EH (cell line): ENCODE results near the gene CD209.

ENCODE experiments used
- DNase-seq: peaks from one replicate; pipeline ENCODE4 v3.0.0-alpha.2; 2015; ENCODE audit warnings: low read depth

CD209 gene

GRCh38 chr19:7738023-7738422 is 9.3 kb downstream of the CD209 start:
- DNase-seq: no peak

GRCh38 chr19:7737215-7737614 is 10.1 kb downstream of the CD209 start:
- DNase-seq: no peak

- DNase-seq: no peak
Observed at GRCh38 chr19:7736148-7736547, 11.2 kb downstream of the CD209 start.

- DNase-seq: no peak
Observed at GRCh38 chr19:7734220-7735203, 12.8 kb downstream of the CD209 start.

GRCh38 chr19:7733376-7733775 is 14.0 kb downstream of the CD209 start:
- no peak for DNase-seq

GRCh38 chr19:7732045-7732444 is 15.3 kb downstream of the CD209 start, which contains the start of gene CLEC4G:
CLEC4G (minus strand) TSS chr19:7732110; CDS start chr19:7732102, 8 bp downstream.
- DNase-seq: no peak

- DNase-seq: no peak
Observed at GRCh38 chr19:7731615-7732014, 15.7 kb downstream of the CD209 start.

- no peak for DNase-seq
Observed at GRCh38 chr19:7731218-7731595, 16.1 kb downstream of the CD209 start.

- no peak for DNase-seq
Observed at GRCh38 chr19:7730286-7731217, 16.8 kb downstream of the CD209 start.

GRCh38 chr19:7729831-7730285 is 17.5 kb downstream of the CD209 start:
- DNase-seq: no peak

- DNase-seq: no peak
Observed at GRCh38 chr19:7729211-7729610, 18.1 kb downstream of the CD209 start.

GRCh38 chr19:7725791-7726190 is 21.5 kb downstream of the CD209 start:
- DNase-seq: no peak

GRCh38 chr19:7722231-7722651 is 25.1 kb downstream of the CD209 start:
- DNase-seq: no peak

GRCh38 chr19:7720351-7720750 is 27.0 kb downstream of the CD209 start:
- DNase-seq: no peak

- no peak for DNase-seq
Observed at GRCh38 chr19:7718668-7719067, 28.7 kb downstream of the CD209 start.

- no peak for DNase-seq
Observed at GRCh38 chr19:7716762-7717161, 30.6 kb downstream of the CD209 start.

- no peak for DNase-seq
Observed at GRCh38 chr19:7715671-7716070, 31.7 kb downstream of the CD209 start.

- no peak for DNase-seq
Observed at GRCh38 chr19:7710616-7711015, 36.7 kb downstream of the CD209 start.

- no peak for DNase-seq
Observed at GRCh38 chr19:7709932-7710460, 37.3 kb downstream of the CD209 start.

- no peak for DNase-seq
Observed at GRCh38 chr19:7706955-7707456, 40.3 kb downstream of the CD209 start.

GRCh38 chr19:7706188-7706954 is 41.0 kb downstream of the CD209 start:
- DNase-seq: no peak
